GM18868 (cell line): ENCODE data around the gene HDLBP.
"Not testable (repeated sequence)": the region's sequence is repeated elsewhere in the genome, so short reads cannot be mapped to it uniquely, and the experiment has no call there.

Source experiments
- ATAC-seq: cut with Tn5 transposase; IDR thresholded peaks from one replicate; pipeline ENCODE4 v1.9.1; 2021; ENCODE audit warnings: mild to moderate bottlenecking, moderate library complexity; ENCODE audit not compliant: unreplicated experiment

The HDLBP gene

DNA sequence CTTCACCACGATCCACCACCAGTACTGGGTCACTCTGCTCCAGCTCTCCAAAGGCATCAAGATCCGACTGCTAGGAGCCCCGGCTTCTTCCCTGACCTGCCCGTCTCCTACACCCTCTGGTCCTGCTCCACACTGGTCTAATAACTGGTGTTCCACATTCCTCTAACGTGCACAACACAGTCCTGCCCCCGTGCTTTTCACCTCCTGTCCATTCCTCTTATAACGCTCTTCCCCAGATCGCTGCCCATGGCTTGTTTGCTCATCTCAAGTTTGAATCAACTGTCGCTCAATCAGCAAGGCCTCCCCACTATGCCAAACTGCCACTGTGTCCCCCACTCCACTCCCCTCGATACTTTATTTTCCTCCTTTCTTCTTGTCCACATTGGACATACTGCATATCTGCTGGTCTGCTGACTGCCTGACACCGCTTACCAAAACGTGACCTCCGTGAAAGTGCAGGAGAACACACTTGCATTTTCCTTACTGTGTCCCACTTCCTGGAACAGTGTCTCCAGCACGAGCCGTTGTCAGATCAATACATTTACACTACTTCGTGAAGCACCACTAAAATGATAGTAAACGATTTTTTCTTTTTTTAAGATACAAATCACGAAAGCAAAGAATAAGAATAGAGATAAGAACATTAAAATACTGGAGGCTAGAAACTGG, 6.5 kb downstream of the HDLBP start:
- ATAC-seq, result no peak

- no peak for ATAC-seq
Observed at GRCh38 chr2:241308267-241308666, 7.2 kb downstream of the HDLBP start.

GRCh38 chr2:241307055-241307454, 8.4 kb downstream of the HDLBP start:
- no peak for ATAC-seq

- ATAC-seq, result no peak
Observed at GRCh38 chr2:241304039-241304670, 11.3 kb downstream of the HDLBP start.

DNA sequence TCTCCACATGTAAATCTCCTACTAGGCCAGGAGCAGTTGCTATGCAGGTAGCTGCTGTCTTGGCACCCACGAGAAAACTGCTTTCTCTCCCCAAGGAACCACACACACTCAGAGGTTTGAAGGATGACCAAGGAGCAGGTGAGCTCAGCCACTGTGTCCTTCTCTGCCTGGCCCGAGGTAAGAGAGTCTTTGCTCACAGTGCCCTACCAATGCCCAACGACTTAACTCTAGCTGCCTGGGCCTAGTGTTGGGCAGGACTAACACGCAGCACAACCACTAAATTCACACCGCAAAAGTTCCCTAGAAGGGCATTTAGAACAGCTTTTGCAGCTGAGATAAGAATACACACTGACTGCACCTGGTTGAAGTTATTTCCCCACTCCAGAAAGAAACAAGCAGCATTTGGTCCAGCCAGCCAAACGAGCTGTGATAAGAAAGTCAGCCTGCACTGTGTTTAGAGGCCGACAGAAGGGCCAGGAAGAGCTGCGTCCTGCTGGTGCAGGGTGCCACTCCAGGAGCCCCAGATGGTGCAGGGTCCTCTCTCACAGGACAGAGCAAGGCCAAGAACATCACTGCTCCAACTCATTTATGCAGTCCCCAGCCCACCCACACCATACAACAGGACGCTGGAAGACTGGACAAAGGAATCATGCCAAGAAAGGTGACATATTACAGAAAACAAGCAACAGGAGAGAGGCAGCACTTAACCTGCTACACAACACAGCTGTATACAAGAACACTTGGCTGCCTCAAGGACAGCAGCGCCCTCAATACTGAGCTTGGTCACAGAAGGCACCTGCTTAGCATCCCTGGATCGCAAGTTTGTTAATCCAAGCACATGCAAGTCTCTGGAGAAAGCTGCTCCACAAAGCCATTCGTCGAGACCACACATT, 12.5 kb downstream of the HDLBP start:
- ATAC-seq, result no peak

GRCh38 chr2:241302083-241302482, 13.4 kb downstream of the HDLBP start:
- ATAC-seq, result no peak

DNA sequence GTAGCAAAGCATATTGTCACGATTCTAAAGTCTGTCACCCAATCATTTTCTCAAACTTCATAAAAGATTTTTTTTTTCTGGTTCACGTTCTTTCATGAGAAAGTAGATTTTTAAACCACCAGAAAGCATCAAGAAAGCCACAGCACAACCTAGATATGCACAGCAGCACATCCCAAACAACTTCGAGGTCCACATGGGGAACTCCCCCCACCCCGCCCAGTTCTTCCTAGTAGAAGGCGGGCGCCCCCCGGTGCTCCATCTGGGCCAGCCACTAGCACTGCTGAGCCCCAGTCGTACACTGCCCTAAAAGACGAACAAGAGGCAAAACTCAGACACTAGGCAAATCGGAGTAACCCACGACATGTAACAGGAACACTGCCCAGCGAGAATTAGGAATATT, 15.5 kb downstream of the HDLBP start:
- ATAC-seq, result no peak

- no peak for ATAC-seq
Observed at GRCh38 chr2:241298673-241299072, 16.8 kb downstream of the HDLBP start.

- no peak for ATAC-seq
Observed at GRCh38 chr2:241296767-241297166, 18.7 kb downstream of the HDLBP start.

DNA sequence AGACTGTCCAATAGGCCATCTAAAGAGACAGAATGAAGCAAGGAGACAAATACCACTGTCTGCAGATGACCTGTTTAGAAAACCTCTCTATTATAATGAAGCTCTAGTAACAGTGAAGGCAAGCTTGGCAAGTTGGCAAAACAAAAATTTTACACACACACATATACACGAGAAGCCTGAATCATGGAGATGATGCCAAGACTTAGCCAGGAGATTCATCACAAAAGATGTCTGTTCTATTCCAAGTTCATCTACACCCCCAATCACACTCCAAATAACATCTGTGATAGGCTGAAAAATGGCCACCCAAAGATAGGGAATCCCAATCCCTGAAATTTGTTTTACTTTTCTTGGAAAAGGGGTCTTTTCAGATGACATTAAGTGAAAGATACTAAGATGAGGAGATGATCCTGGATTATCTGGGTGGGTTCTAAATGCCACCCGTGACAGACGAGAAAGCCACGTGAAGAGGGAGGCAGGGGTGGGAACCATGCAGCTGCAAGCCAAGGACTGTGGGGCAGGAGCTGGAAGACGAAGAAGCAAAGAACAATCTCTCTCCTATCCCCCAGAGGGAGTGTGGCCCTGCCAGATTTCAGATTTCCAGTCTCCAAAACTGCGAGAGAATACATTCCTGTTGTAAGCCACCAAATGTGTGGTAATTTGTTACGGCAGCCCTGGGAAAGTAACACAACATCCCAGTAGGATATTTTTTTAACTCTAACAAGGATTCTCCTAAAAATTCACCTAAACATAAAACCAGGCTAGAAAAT, 20.0 kb downstream of the HDLBP start:
- ATAC-seq, result no peak

DNA sequence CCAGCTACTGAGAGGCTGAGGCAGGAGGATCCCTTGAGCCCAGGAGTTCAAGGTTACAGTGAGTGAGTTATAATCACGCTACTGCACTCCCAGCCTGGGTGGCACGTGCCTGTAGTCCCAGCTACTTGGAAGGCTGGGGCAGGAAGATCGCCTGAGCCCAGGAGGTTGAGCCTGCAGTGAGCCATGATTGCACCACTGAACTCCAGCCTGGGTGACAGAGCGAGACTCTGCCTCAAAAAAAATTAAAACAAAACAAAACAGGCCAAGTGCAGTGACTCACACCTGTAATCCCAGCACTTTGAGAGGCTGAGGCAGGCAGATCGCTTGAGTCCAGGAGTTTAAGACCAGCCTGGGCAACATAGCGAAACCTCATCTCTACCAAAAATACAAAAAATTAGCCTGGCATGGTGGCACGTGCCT, 22.1 kb downstream of the HDLBP start:
- ATAC-seq, result not testable (repeated sequence)

GRCh38 chr2:241291977-241292376, 23.5 kb downstream of the HDLBP start:
- ATAC-seq, result no peak

GRCh38 chr2:241291153-241291552, 24.3 kb downstream of the HDLBP start:
- no peak for ATAC-seq

GRCh38 chr2:241289597-241289996, 25.9 kb downstream of the HDLBP start:
- ATAC-seq, result no peak

DNA sequence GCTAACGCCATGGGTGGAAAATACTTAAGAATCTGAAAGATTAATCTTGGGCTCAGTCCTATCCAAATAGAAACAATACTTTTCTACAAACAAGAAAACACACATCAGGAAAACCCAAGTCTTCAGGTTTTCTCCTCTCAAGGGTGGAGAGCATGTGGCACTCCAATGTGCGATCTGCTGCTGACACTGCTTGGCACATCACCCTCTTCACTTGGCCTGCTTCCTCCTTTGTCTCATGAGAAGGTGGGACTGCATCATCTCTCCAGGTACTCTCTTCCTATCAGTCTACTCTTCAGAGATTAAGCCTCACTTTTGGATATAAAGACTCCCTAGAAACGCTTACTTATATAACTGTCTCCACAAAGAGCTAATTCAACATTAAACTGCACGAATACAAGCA, 26.4 kb downstream of the HDLBP start:
- ATAC-seq, result no peak

DNA sequence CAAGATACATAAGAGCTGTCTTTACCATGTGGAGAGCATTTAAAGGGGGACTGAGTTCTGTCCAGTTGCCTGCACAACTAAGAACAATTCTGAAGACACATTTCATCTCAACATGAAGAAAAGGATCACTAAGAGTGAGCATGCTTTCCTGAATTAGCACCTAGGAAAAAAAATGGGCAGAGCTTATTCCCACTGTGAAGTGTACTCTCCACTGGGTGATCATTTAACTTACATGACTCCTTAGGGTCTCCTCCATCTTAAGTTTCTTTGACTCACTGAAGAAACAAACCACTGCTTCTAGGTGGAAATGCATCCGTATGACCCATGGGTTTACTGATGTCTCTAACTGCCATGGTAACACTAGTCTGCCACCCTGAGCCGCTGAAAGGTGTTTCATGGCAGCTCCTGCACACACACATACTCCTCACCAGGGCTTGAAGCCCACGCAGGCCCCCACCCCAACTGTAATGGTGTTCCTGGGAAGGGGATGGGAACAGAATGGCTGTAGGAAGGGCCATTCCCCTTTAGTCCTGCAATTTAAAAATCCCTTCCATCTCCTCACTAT, 27.1 kb downstream of the HDLBP start:
- ATAC-seq, result no peak

- ATAC-seq, result no peak
Observed at GRCh38 chr2:241286348-241287090, 29.0 kb downstream of the HDLBP start.

DNA sequence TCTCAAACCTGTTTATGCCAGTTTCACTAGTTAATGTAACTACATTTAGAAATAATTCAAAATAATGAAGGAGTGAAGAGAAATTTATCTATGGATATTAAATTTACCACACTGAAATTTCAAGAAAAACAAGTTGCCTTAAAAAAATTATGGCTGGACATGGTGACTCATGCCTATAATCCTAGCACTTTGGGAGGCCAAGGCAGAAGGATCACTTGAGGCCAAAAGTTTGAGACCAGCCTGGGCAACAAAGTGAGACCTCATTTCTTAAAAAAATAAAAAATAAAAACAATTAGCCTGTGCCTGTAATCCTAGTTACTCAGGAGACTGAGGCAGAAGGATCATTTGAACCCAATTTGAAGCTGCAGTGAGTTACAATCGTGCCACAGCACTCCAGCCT, 29.9 kb downstream of the HDLBP start:
- ATAC-seq, result no peak

- ATAC-seq, result no peak
Observed at GRCh38 chr2:241282555-241282954, 32.9 kb downstream of the HDLBP start.

DNA sequence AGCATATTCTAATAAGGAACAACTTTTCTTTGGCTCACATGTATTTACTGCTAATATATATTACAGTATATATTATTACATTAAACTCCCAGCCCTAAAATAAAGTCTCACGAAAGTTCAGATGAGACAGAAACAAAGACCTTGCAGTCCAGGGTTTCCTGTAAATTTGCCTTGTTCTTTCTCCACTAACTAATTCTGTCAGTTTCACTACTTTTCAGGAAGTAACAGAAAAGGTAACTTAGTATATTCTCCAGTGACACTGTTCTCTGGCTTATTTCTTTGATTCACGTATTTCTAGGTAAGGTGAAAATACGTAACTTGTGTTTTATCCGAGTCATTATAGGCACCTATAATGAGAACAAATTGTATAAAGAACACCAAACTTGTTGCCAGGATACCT, 35.2 kb downstream of the HDLBP start:
- no peak for ATAC-seq
